ENCODE data around the gene MCF2L. TPM values are rescaled to one million over a fixed set of nuclear protein-coding genes. Genes with fewer than 3 reads are reported as not detected.

Gene MCF2L
- total RNA-seq, 1 donor: 8.0 TPM

- H3K4me3 ChIP-seq (ENCODE audit: low read depth, low read length): no peak overlapping the region
- TF ChIP-seq, protein P1, sequence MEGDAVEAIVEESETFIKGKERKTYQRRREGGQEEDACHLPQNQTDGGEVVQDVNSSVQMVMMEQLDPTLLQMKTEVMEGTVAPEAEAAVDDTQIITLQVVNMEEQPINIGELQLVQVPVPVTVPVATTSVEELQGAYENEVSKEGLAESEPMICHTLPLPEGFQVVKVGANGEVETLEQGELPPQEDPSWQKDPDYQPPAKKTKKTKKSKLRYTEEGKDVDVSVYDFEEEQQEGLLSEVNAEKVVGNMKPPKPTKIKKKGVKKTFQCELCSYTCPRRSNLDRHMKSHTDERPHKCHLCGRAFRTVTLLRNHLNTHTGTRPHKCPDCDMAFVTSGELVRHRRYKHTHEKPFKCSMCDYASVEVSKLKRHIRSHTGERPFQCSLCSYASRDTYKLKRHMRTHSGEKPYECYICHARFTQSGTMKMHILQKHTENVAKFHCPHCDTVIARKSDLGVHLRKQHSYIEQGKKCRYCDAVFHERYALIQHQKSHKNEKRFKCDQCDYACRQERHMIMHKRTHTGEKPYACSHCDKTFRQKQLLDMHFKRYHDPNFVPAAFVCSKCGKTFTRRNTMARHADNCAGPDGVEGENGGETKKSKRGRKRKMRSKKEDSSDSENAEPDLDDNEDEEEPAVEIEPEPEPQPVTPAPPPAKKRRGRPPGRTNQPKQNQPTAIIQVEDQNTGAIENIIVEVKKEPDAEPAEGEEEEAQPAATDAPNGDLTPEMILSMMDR (IDR thresholded peaks at IDR 0.05; ENCODE audit: insufficient read depth, low read length): no peak
- no peak for DNase-seq (ENCODE audit: low read depth)
Observed at GRCh38 chr13:112974671-112975070, 5.7 kb downstream of the MCF2L start.

- H3K4me3 ChIP-seq (ENCODE audit: low read depth, low read length): no peak overlapping the region
- DNase-seq (ENCODE audit: low read depth): no peak
- TF ChIP-seq, protein P1 (IDR thresholded peaks at IDR 0.05; ENCODE audit: insufficient read depth, low read length): no peak
Observed at GRCh38 chr13:112975401-112975939, 6.5 kb downstream of the MCF2L start.

- TF ChIP-seq, protein P1 (IDR thresholded peaks at IDR 0.05; ENCODE audit: insufficient read depth, low read length): no peak
- DNase-seq (ENCODE audit: low read depth): no peak
- H3K4me3 ChIP-seq (ENCODE audit: low read depth, low read length): no peak overlapping the region
Observed at GRCh38 chr13:112976526-112976925, 7.5 kb downstream of the MCF2L start.

DNA sequence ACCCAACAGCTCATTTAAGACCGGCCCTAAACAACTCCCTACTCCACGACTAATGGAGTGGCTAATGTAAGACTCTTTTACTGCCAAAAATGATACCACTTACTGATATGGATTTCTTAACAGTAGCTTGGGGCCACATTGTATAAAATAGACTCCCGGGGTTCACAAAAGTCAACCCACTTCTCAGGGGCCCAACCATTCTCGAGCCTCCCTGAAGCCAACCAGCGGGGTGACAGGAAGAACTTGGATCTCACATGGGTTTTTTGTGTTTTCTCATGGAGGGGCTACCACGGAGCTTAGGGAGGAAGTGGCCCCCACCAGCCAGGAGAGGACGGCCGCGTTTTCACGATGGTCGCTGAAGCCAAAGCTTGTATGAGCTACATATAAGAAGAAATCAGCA is 8.1 kb downstream of the MCF2L start:
- TF ChIP-seq, protein P1 (IDR thresholded peaks at IDR 0.05; ENCODE audit: insufficient read depth, low read length): no peak
- H3K4me3 ChIP-seq (ENCODE audit: low read depth, low read length): no peak overlapping the region
- no peak for DNase-seq (ENCODE audit: low read depth)

DNA sequence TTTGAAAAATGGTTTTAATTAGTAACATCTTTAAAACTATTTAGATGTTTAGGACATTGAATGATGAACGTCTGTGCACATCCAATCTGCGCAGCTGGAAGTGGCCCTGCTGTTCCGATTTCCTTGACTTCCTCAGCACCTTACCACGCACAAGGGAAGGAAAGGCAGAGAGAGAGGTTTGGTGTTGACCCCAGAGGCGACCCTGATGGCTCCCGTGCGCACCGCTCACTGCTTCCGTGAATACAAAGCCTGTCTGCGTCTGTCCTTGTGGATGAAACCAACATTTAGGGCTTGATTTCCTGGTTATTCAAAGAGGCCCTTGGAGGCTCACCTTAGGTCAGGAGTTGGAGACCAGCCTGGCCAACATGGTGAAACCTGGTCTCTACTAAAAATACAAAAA is 8.5 kb downstream of the MCF2L start:
- no peak overlapping the region for H3K4me3 ChIP-seq (ENCODE audit: low read depth, low read length)
- DNase-seq (ENCODE audit: low read depth): no peak
- TF ChIP-seq, protein P1 (IDR thresholded peaks at IDR 0.05; ENCODE audit: insufficient read depth, low read length): no peak

- no peak for DNase-seq (ENCODE audit: low read depth)
- TF ChIP-seq, protein P1 (IDR thresholded peaks at IDR 0.05; ENCODE audit: insufficient read depth, low read length): no peak
- no peak overlapping the region for H3K4me3 ChIP-seq (ENCODE audit: low read depth, low read length)
Observed at GRCh38 chr13:112978561-112979405, 9.8 kb downstream of the MCF2L start.
